Neural cell (in vitro differentiated cells): ENCODE measurements around the gene MAP4K4. TPM values are rescaled to one million over a fixed set of nuclear protein-coding genes. Genes with fewer than 3 reads are reported as not detected.

Experiments used
- H2AFZ ChIP-seq: fragments of 200-600, 300-800 bp; sonication (generic), shearing (Covaris generic); 2 replicates; pipeline ENCODE4 v1.6.0; 2014; ENCODE audit warnings: low read depth, mild to moderate bottlenecking, antibody characterized with exemption, low read length, moderate library complexity
- H3F3A ChIP-seq: fragments of 200-600 bp; shearing (Covaris generic); 2 replicates; pipeline ENCODE4 v1.6.1; 2016; ENCODE audit warnings: mild to moderate bottlenecking, moderate library complexity, mixed read lengths, antibody characterized with exemption, low read length; ENCODE audit not compliant: insufficient read depth, poor library complexity, severe bottlenecking
- H3K27ac ChIP-seq: fragments of 200-600, 300-800 bp; sonication (generic), shearing (Covaris generic); 2 replicates; pipeline ENCODE4 v1.5.1; 2014; ENCODE audit warnings: mild to moderate bottlenecking, low read length, moderate library complexity
- H3K27me3 ChIP-seq: fragments of 300-800, 200-600 bp; sonication (generic), shearing (Covaris generic); 2 replicates; pipeline ENCODE4 v1.6.0; 2014; ENCODE audit warnings: mild to moderate bottlenecking, low read depth, low read length, moderate library complexity; ENCODE audit not compliant: insufficient read depth
- H3K36me3 ChIP-seq: fragments of 300-800, 200-600 bp; sonication (generic), shearing (Covaris generic); 2 replicates; pipeline ENCODE4 v1.5.1; 2014; ENCODE audit warnings: mild to moderate bottlenecking, antibody characterized with exemption, low read length, moderate library complexity; ENCODE audit not compliant: insufficient read depth
- H3K4me2 ChIP-seq: fragments of 300-800, 200-600 bp; sonication (generic), shearing (Covaris generic); 2 replicates; pipeline ENCODE4 v1.6.0; 2014; ENCODE audit warnings: mild to moderate bottlenecking, low read length
- H3K4me3 ChIP-seq: fragments of 300-800, 200-600 bp; sonication (generic), shearing (Covaris generic); 2 replicates; pipeline ENCODE4 v1.5.1; 2014; ENCODE audit warnings: mild to moderate bottlenecking, low read length, moderate library complexity
- H3K79me2 ChIP-seq: fragments of 200-600 bp; shearing (Covaris generic); replicated peaks from 2 replicates; pipeline ENCODE4 v1.6.0; 2014; ENCODE audit warnings: mild to moderate bottlenecking, low read length, moderate library complexity; ENCODE audit not compliant: insufficient read depth
- H3K9ac ChIP-seq: fragments of 300-800, 200-600 bp; sonication (generic), shearing (Covaris generic); 2 replicates; pipeline ENCODE4 v1.6.1; 2016; ENCODE audit warnings: mild to moderate bottlenecking, low read length, mixed read lengths
- H3K9me2 ChIP-seq: fragments of 200-600 bp; shearing (Covaris generic); 2 replicates; pipeline ENCODE4 v1.6.1; 2016; ENCODE audit warnings: mild to moderate bottlenecking, low read length, mixed read lengths; ENCODE audit not compliant: insufficient read depth
- H3K9me3 ChIP-seq: fragments of 200-600, 300-800 bp; sonication (generic), shearing (Covaris generic); 2 replicates; pipeline ENCODE4 v1.6.1; 2016; ENCODE audit warnings: mild to moderate bottlenecking, mixed run types, low read length, moderate library complexity, mixed read lengths
- H4K20me1 ChIP-seq: fragments of 200-600 bp; shearing (Covaris generic); 2 replicates; pipeline ENCODE4 v1.6.1; 2016; ENCODE audit warnings: mild to moderate bottlenecking, mixed run types; ENCODE audit not compliant: insufficient read depth
- EP300 ChIP-seq: fragments of 450-650 bp; conservative IDR thresholded peaks from 2 replicates; pipeline ENCODE4 v1.6.1; 2014; ENCODE audit warnings: antibody characterized with exemption, mild to moderate bottlenecking, moderate library complexity; ENCODE audit not compliant: poor library complexity, severe bottlenecking
- EZH2 ChIP-seq: fragments of 200-600, 300-800 bp; shearing (Covaris generic), sonication (generic); IDR thresholded peaks from 2 replicates; pipeline ENCODE4 v1.6.1; 2014; ENCODE audit warnings: antibody characterized with exemption, low read length, borderline replicate concordance, mild to moderate bottlenecking; ENCODE audit not compliant: insufficient read depth, poor library complexity, severe bottlenecking
- MXI1 ChIP-seq: fragments of 450-650 bp; conservative IDR thresholded peaks from 2 replicates; pipeline ENCODE4 v1.6.1; 2014; ENCODE audit warnings: antibody characterized with exemption, mild to moderate bottlenecking; ENCODE audit not compliant: poor library complexity, severe bottlenecking
- POLR2AphosphoS5 ChIP-seq: IDR thresholded peaks from 2 replicates; pipeline ENCODE4 v1.6.1; 2012
- RAD21 ChIP-seq: fragments of 450-650 bp; conservative IDR thresholded peaks from 2 replicates; pipeline ENCODE4 v1.6.1; 2014; ENCODE audit warnings: antibody characterized with exemption, mild to moderate bottlenecking, moderate library complexity
- SMC3 ChIP-seq: fragments of 450-650 bp; conservative IDR thresholded peaks from 2 replicates; pipeline ENCODE4 v1.6.1; 2014; ENCODE audit warnings: antibody characterized with exemption, mild to moderate bottlenecking, moderate library complexity; ENCODE audit not compliant: poor library complexity
- TAF1 ChIP-seq: IDR thresholded peaks from 2 replicates; pipeline ENCODE4 v1.6.1; 2012; ENCODE audit warnings: low read depth
- polyA plus RNA-seq: library from polyadenylated mRNA; depleted of rRNA; stranded (reverse); fragments of >200 nt; gene quantifications from 2 replicates; pipeline ENCODE4 v1.2.3, GENCODE V29; 2014
- TF ChIP-seq, protein P1 (sequence below): fragments of 450-650 bp; IDR thresholded peaks from 2 replicates; pipeline ENCODE4 v1.5.1; 2014; ENCODE audit warnings: antibody characterized with exemption, mild to moderate bottlenecking, moderate library complexity; ENCODE audit not compliant: poor library complexity, severe bottlenecking
- TF ChIP-seq, protein P2 (sequence below): IDR thresholded peaks from 2 replicates; pipeline ENCODE4 v1.6.1; 2012; ENCODE audit warnings: borderline replicate concordance

MAP4K4 gene
- polyA plus RNA-seq, 1 donor from 2014 or later, result 125 TPM

DNA sequence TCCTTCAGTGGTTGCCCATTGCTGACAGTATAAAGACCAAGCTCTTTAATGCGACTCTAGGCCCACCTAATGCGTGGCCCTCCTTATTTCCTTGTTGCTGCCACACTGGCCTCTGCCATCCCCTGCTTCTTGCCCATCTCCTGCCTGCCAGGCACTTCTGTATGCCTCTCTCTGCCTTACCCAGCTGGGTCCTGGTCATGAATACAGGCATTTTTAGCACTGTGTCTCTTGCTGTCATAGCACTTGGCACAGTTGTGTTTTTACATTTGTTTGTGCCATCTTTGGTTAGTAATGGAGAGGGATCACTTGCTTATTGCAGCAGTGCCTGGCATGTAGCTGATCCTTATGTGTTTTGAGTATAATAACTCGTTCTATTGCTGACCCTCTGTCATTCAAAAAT is 38.7 kb downstream of the MAP4K4 start:
- Histone ChIP-seq H3K27ac (no peak overlapping the region), H3K27me3 (no peaks in the 10 kb centered on the region), H3K4me3 (no peak overlapping the region), H3K79me2 (peaks cover 93% of the 10 kb centered on the region), H3K9ac (no peak overlapping the region), H3K9me3 (no peaks in the 10 kb centered on the region), H4K20me1 (peaks cover 50% of the 10 kb centered on the region), H2AFZ (no peak overlapping the region), H3K4me2 (no peak overlapping the region), H3F3A (no peaks in the 10 kb centered on the region), H3K9me2 (no peaks in the 10 kb centered on the region), H3K36me3 (no peaks in the 10 kb centered on the region)
- TF ChIP-seq POLR2AphosphoS5 (no peak), TAF1 (no peak), SMC3 (no peak), RAD21 (no peak), EZH2 (no peak), MXI1 (no peak), EP300 (no peak)
- TF ChIP-seq, protein P1, sequence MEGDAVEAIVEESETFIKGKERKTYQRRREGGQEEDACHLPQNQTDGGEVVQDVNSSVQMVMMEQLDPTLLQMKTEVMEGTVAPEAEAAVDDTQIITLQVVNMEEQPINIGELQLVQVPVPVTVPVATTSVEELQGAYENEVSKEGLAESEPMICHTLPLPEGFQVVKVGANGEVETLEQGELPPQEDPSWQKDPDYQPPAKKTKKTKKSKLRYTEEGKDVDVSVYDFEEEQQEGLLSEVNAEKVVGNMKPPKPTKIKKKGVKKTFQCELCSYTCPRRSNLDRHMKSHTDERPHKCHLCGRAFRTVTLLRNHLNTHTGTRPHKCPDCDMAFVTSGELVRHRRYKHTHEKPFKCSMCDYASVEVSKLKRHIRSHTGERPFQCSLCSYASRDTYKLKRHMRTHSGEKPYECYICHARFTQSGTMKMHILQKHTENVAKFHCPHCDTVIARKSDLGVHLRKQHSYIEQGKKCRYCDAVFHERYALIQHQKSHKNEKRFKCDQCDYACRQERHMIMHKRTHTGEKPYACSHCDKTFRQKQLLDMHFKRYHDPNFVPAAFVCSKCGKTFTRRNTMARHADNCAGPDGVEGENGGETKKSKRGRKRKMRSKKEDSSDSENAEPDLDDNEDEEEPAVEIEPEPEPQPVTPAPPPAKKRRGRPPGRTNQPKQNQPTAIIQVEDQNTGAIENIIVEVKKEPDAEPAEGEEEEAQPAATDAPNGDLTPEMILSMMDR, result no peak
- TF ChIP-seq, protein P2, sequence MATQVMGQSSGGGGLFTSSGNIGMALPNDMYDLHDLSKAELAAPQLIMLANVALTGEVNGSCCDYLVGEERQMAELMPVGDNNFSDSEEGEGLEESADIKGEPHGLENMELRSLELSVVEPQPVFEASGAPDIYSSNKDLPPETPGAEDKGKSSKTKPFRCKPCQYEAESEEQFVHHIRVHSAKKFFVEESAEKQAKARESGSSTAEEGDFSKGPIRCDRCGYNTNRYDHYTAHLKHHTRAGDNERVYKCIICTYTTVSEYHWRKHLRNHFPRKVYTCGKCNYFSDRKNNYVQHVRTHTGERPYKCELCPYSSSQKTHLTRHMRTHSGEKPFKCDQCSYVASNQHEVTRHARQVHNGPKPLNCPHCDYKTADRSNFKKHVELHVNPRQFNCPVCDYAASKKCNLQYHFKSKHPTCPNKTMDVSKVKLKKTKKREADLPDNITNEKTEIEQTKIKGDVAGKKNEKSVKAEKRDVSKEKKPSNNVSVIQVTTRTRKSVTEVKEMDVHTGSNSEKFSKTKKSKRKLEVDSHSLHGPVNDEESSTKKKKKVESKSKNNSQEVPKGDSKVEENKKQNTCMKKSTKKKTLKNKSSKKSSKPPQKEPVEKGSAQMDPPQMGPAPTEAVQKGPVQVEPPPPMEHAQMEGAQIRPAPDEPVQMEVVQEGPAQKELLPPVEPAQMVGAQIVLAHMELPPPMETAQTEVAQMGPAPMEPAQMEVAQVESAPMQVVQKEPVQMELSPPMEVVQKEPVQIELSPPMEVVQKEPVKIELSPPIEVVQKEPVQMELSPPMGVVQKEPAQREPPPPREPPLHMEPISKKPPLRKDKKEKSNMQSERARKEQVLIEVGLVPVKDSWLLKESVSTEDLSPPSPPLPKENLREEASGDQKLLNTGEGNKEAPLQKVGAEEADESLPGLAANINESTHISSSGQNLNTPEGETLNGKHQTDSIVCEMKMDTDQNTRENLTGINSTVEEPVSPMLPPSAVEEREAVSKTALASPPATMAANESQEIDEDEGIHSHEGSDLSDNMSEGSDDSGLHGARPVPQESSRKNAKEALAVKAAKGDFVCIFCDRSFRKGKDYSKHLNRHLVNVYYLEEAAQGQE, result no peak

DNA sequence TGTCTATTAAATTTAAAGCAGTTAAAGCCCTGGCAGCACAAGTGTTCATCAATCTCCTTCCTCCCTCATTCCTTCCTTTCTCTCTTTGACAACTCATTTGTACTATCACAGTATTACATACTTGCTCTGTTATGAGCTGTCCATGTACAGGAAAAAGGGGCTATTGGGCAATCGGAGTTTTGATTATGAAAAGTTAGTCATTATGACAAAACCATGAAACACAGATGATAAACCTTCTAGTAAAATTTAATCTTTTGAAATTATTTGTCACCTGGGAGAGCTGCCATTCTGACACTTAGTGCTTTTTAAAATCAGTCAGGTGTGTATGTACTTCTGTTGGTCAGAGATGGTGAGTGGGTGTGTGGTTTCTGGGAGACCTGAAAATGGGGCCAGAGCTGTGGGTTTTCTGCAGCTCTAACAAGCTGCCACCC is 39.4 kb downstream of the MAP4K4 start:
- Histone ChIP-seq H3K27me3 (no peaks in the 10 kb centered on the region), H3K9me3 (no peaks in the 10 kb centered on the region), H2AFZ (no peak overlapping the region), H3F3A (no peaks in the 10 kb centered on the region), H4K20me1 (peaks cover 56% of the 10 kb centered on the region), H3K4me2 (no peak overlapping the region), H3K9ac (no peak overlapping the region), H3K9me2 (no peaks in the 10 kb centered on the region), H3K79me2 (peaks cover 93% of the 10 kb centered on the region), H3K27ac (no peak overlapping the region), H3K36me3 (no peaks in the 10 kb centered on the region), H3K4me3 (no peak overlapping the region)
- TF ChIP-seq SMC3 (no peak), MXI1 (no peak), EZH2 (no peak), TAF1 (no peak), RAD21 (no peak), EP300 (no peak), POLR2AphosphoS5 (no peak)
- TF ChIP-seq, protein P1, result no peak
- TF ChIP-seq, protein P2, result no peak
